HCEC 1CT (cell line): Measurements from ENCODE around the gene MXRA8.
A peak's percentile ranks its signal among the peaks of the same experiment; 100 is the strongest.

Source experiments
- DNase-seq: peaks from one replicate; pipeline ENCODE4 v3.0.0-alpha.2; 2017

The MXRA8 gene

GRCh38 chr1:1333551-1334241, 24.7 kb downstream of the MXRA8 start:
- DNase-seq = no peak

- DNase-seq = no peak
Measured at GRCh38 chr1:1332774-1333480, 25.4 kb downstream of the MXRA8 start.

- no peak for DNase-seq
Measured at GRCh38 chr1:1332031-1332755, 26.2 kb downstream of the MXRA8 start.

- DNase-seq = no peak
Measured at GRCh38 chr1:1331068-1331965, 27.0 kb downstream of the MXRA8 start, which contains the start of gene TAS1R3. TSS of gene TAS1R3 (plus strand) at chr1:1331280. CDS start at chr1:1331346, 66 bp downstream.

GRCh38 chr1:1330366-1331067, 27.8 kb downstream of the MXRA8 start:
- no peak for DNase-seq

GRCh38 chr1:1329304-1330210, 28.8 kb downstream of the MXRA8 start:
- no peak for DNase-seq

GRCh38 chr1:1328254-1328653, 30.1 kb downstream of the MXRA8 start:
- DNase-seq = no peak

- DNase-seq = no peak
Measured at GRCh38 chr1:1327291-1327690, 31.1 kb downstream of the MXRA8 start.

- DNase-seq = no peak
Measured at GRCh38 chr1:1326075-1326605, 32.2 kb downstream of the MXRA8 start.

GRCh38 chr1:1325288-1326074, 32.9 kb downstream of the MXRA8 start:
- DNase-seq = no peak

GRCh38 chr1:1324524-1325287, 33.6 kb downstream of the MXRA8 start, which contains the start of the genes CPTP and INTS11:
TSS of gene CPTP (plus strand) at chr1:1324802. CDS start at chr1:1326911, 2,109 bp downstream.
TSS of gene INTS11 (minus strand) at chr1:1324660. CDS start at chr1:1324608, 52 bp downstream.
- peak; percentile 89 for DNase-seq

GRCh38 chr1:1324084-1324523, 34.3 kb downstream of the MXRA8 start:
- peak; percentile 36 for DNase-seq

- no peak for DNase-seq
Measured at GRCh38 chr1:1322952-1323351, 35.4 kb downstream of the MXRA8 start.

GRCh38 chr1:1322418-1322817, 35.9 kb downstream of the MXRA8 start:
- no peak for DNase-seq

GRCh38 chr1:1321477-1321876, 36.9 kb downstream of the MXRA8 start:
- DNase-seq = no peak

- DNase-seq = no peak
Measured at GRCh38 chr1:1320666-1321448, 37.5 kb downstream of the MXRA8 start.

- no peak for DNase-seq
Measured at GRCh38 chr1:1319646-1319941, 38.8 kb downstream of the MXRA8 start.
